SK-N-MC (cell line): ENCODE measurements around the gene PPOX.
A peak's percentile ranks its signal among the peaks of the same experiment; 100 is the strongest.

Experiments
- FOXP2 ChIP-seq: optimal IDR thresholded peaks from 2 replicates; pipeline ENCODE3; 2011; ENCODE audit warnings: mild to moderate bottlenecking, moderate library complexity; ENCODE audit not compliant: insufficient read depth; ENCODE audit errors: extremely low read length, control extremely low read depth
- POLR2AphosphoS5 ChIP-seq: IDR thresholded peaks from 2 replicates; pipeline ENCODE4 v1.6.1; 2012; ENCODE audit warnings: mild to moderate bottlenecking, low read depth, low read length, borderline replicate concordance

- TF ChIP-seq POLR2AphosphoS5 (peak; percentile 94), FOXP2 (peak; percentile 86)
Measured at GRCh38 chr1:161117759-161118581, 48.3 kb upstream of the PPOX start, which contains the start of the genes NIT1 and PFDN2.
